HepG2 (cell line): Measurements from ENCODE around the gene GNG7. TPM values are rescaled to one million over a fixed set of nuclear protein-coding genes. Genes with fewer than 3 reads are reported as not detected.
A peak's percentile ranks its signal among the peaks of the same experiment; 100 is the strongest.

ENCODE experiments used
- ATAD3A ChIP-seq: sonication (generic); formaldehyde crosslinking; IDR thresholded peaks from 2 replicates; pipeline ENCODE4 v1.4.0; 2020; ENCODE audit warnings: missing genetic modification reagents
- ATF6 ChIP-seq: sonication (generic); formaldehyde crosslinking; conservative IDR thresholded peaks from 2 replicates; pipeline ENCODE4 v1.4.0; 2020; ENCODE audit warnings: missing genetic modification reagents
- BORCS8-MEF2B ChIP-seq: sonication (generic); formaldehyde crosslinking; IDR thresholded peaks from 2 replicates; pipeline ENCODE4 v1.8.0; 2022; ENCODE audit warnings: mild to moderate bottlenecking, missing genetic modification reagents
- CHCHD3 ChIP-seq: sonication (generic); formaldehyde crosslinking; IDR thresholded peaks from 2 replicates; pipeline ENCODE4 v1.8.0; 2022; ENCODE audit warnings: mild to moderate bottlenecking, missing genetic modification reagents, moderate library complexity
- ESRRA ChIP-seq: sonication (generic); formaldehyde crosslinking; IDR thresholded peaks from 2 replicates; pipeline ENCODE4 v1.5.1; 2020; ENCODE audit warnings: mild to moderate bottlenecking, low read depth, missing genetic modification reagents
- HIVEP1 ChIP-seq: sonication (generic); formaldehyde crosslinking; IDR thresholded peaks from 2 replicates; pipeline ENCODE4 v1.4.0; 2020; ENCODE audit warnings: mild to moderate bottlenecking, missing genetic modification reagents
- MXD3 ChIP-seq: IDR thresholded peaks from 2 replicates; pipeline ENCODE4 v1.6.1; 2016; ENCODE audit warnings: mild to moderate bottlenecking, missing biosample characterization, missing genetic modification reagents
- POGZ ChIP-seq: sonication (generic); formaldehyde crosslinking; IDR thresholded peaks from 2 replicates; pipeline ENCODE4 v1.4.0; 2020; ENCODE audit warnings: mild to moderate bottlenecking, missing genetic modification reagents
- SKIL ChIP-seq: sonication (generic); formaldehyde crosslinking; IDR thresholded peaks from 2 replicates; pipeline ENCODE4 v1.8.0; 2022; ENCODE audit warnings: missing genetic modification reagents, mild to moderate bottlenecking, moderate library complexity, borderline replicate concordance
- SP1 ChIP-seq, 2 experiments: fragments of 450-650 bp in 1 of 2; sonication (generic) in 1 of 2; formaldehyde crosslinking in 1 of 2; IDR thresholded peaks; 2 replicates each; pipeline versions ENCODE4 v1.4.0 to v1.6.1; 2016 to 2020; ENCODE audit warnings: missing genetic modification reagents in 1 of 2
- SRF ChIP-seq: IDR thresholded peaks from 2 replicates; pipeline ENCODE4 v1.6.1; 2011; ENCODE audit warnings: mild to moderate bottlenecking, low read depth, low read length, moderate library complexity
- THYN1 ChIP-seq: sonication (generic); formaldehyde crosslinking; IDR thresholded peaks from 2 replicates; pipeline ENCODE4 v1.8.1; 2023; ENCODE audit warnings: low read depth, mild to moderate bottlenecking, moderate library complexity, missing genetic modification reagents, borderline replicate concordance
- TSC22D2 ChIP-seq: sonication (generic); formaldehyde crosslinking; IDR thresholded peaks from 2 replicates; pipeline ENCODE4 v1.5.1; 2020; ENCODE audit warnings: missing genetic modification reagents, mild to moderate bottlenecking, borderline replicate concordance
- ZBTB14 ChIP-seq: sonication (generic); formaldehyde crosslinking; IDR thresholded peaks from 2 replicates; pipeline ENCODE4 v1.4.0; 2020; ENCODE audit warnings: missing genetic modification reagents
- ZNF160 ChIP-seq: sonication (generic); formaldehyde crosslinking; IDR thresholded peaks from 2 replicates; pipeline ENCODE4 v1.8.0; 2022; ENCODE audit warnings: mild to moderate bottlenecking, inconsistent platforms, missing genetic modification reagents
- ZNF18 ChIP-seq: sonication (generic); formaldehyde crosslinking; IDR thresholded peaks from 2 replicates; pipeline ENCODE4 v1.8.0; 2022; ENCODE audit warnings: mild to moderate bottlenecking, missing genetic modification reagents; ENCODE audit not compliant: insufficient replicate concordance
- ZNF24 ChIP-seq: fragments of 450-650 bp; IDR thresholded peaks from 2 replicates; pipeline ENCODE4 v1.6.1; 2017; ENCODE audit warnings: antibody characterized with exemption, mild to moderate bottlenecking
- ZNF260 ChIP-seq: sonication (generic); formaldehyde crosslinking; IDR thresholded peaks from 2 replicates; pipeline ENCODE4 v1.4.0; 2020; ENCODE audit warnings: missing genetic modification reagents, low read depth, mild to moderate bottlenecking, borderline replicate concordance
- ZNF30 ChIP-seq: sonication (generic); formaldehyde crosslinking; IDR thresholded peaks from 2 replicates; pipeline ENCODE4 v1.5.0; 2020; ENCODE audit warnings: mild to moderate bottlenecking, missing genetic modification reagents
- ZNF546 ChIP-seq: sonication (generic); formaldehyde crosslinking; conservative IDR thresholded peaks from 2 replicates; pipeline ENCODE4 v1.8.1; 2023; ENCODE audit warnings: mild to moderate bottlenecking, missing genetic modification reagents
- ZNF709 ChIP-seq: sonication (generic); formaldehyde crosslinking; IDR thresholded peaks from 2 replicates; pipeline ENCODE4 v1.5.0; 2020; ENCODE audit warnings: mild to moderate bottlenecking, missing genetic modification reagents
- ZNF780A ChIP-seq: sonication (generic); formaldehyde crosslinking; IDR thresholded peaks from 2 replicates; pipeline ENCODE4 v1.8.0; 2022; ENCODE audit warnings: mild to moderate bottlenecking, missing genetic modification reagents, moderate library complexity
- polyA plus RNA-seq, 8 experiments: library from polyadenylated mRNA; depleted of rRNA in 3 of 8; stranded (reverse) in 7 of 8; unstranded in 1 of 8; fragments of >200 nt; fragmentation: Illumina TruSeq in 4 of 8; extraction: Trizol in 4 of 8; gene quantifications; 2 replicates each; pipeline versions ENCODE4 v1.2.1 to v1.2.3, GENCODE V29; 2011 to 2016; ENCODE audit warnings: low read depth in 4 of 8, missing spikeins in 1 of 8, mixed read lengths in 1 of 8; ENCODE audit not compliant: insufficient read depth in 1 of 8
- total RNA-seq, 5 experiments: library from RNA; depleted of rRNA; stranded (reverse); fragments of >200 nt; fragmentation: Illumina TruSeq; extraction: Trizol; gene quantifications; 2 replicates each; pipeline ENCODE4 v1.2.3, GENCODE V29; 2016; ENCODE audit warnings: low read depth in 1 of 5

GNG7 gene
- total and polyA plus RNA-seq, 2 of the 13 experiments (the other 11 are each of a cell fraction or from before 2014, with no cell fraction given): 1.4 to 3.3 TPM

GRCh38 chr19:2739602-2740313 is 37.3 kb upstream of the GNG7 start, which contains the start of gene SLC39A3 (continued):
- peak; percentile 98 for TF ChIP-seq ATF6 (CRISPR knock-in tag)
- peak; percentile 73; the same call in 1 of the 2 replicates for TF ChIP-seq SRF
- peak; percentile 93 for TF ChIP-seq ZNF160 (CRISPR knock-in tag)
- peak; percentile 79; the same call in 1 of the 2 replicates for TF ChIP-seq ATAD3A
- no peak for TF ChIP-seq ZNF260 (CRISPR knock-in tag)
- no peak for TF ChIP-seq THYN1 (CRISPR knock-in tag)
- TF ChIP-seq CHCHD3 (CRISPR knock-in tag): 0 out of 2 replicates have a peak, but pooled peaks have one; percentile 4
- peak; percentile 97 for TF ChIP-seq ZNF30 (CRISPR knock-in tag)
- TF ChIP-seq ESRRA (CRISPR knock-in tag): peak; percentile 90
- no peak for TF ChIP-seq SP1 (IDR thresholded peaks at IDR 0.05)
- TF ChIP-seq SP1 (CRISPR knock-in tag; IDR thresholded peaks at IDR 0.05): peak; percentile 88
- no peak; the same call in 1 of the 2 replicates for TF ChIP-seq ZBTB14 (CRISPR knock-in tag)
- TF ChIP-seq BORCS8-MEF2B: peak; percentile 100
- TF ChIP-seq ZNF780A (CRISPR knock-in tag): peak; percentile 33; the same call in 1 of the 2 replicates
- peak; percentile 99 for TF ChIP-seq MXD3 (CRISPR knock-in tag)
- TF ChIP-seq ZNF709: peak; percentile 97
- TF ChIP-seq POGZ (CRISPR knock-in tag): peak; percentile 86
- TF ChIP-seq ZNF546 (CRISPR knock-in tag): peak; percentile 95
- peak; percentile 82 for TF ChIP-seq ZNF24
- no peak for TF ChIP-seq SKIL (CRISPR knock-in tag)
- TF ChIP-seq ZNF18: peak; percentile 89
- TF ChIP-seq TSC22D2: peak; percentile 99
- TF ChIP-seq HIVEP1: peak; percentile 94
